K562 (cell line): Measurements from ENCODE around the gene C1QA. TPM values are rescaled to one million over a fixed set of nuclear protein-coding genes. Genes with fewer than 3 reads are reported as not detected.

Experiments
- ATAC-seq: fragments of 200-7000 bp; cut with Tn5 transposase; 3 replicates; pipeline ENCODE4 v1.9.1; 2020; ENCODE audit warnings: moderate library complexity
- BruUV-seq: library from RNA; stranded (reverse); fragments of 400-500 nt; replicated peaks from 2 replicates; lab custom pipeline; 2021; lab: Mats Ljungman, UMichigan
- CTCF ChIA-PET: fragments of 300-600 bp; formaldehyde crosslinking; extraction: SDS; loops from one replicate; lab custom pipeline; 2021; ENCODE audit warnings: low intra/inter-chr PET ratio; lab: Yijun Ruan, JAX
- POLR2A ChIA-PET: fragments of 300-600, 350-650 bp; sonication (Branson Sonifier 250); formaldehyde crosslinking; extraction: SDS; loops from one replicate; lab custom pipeline; 2021; ENCODE audit warnings: antibody characterized with exemption, inconsistent platforms; lab: Yijun Ruan, JAX
- DNase-seq, 4 experiments: peaks; one replicate each; pipeline versions ENCODE4 v3.0.0 to v3.0.0-alpha.2; 2011 to 2018; ENCODE audit warnings: low spot score in 3 of 4, mixed read lengths in 3 of 4; ENCODE audit errors: extremely low read depth in 1 of 4
- FAIRE-seq: peaks from 2 replicates; lab custom pipeline; 2011; peaks lifted over from hg19 to GRCh38; lab: Jason Lieb, UNC
- H2AFZ ChIP-seq: 2 replicates; pipeline ENCODE4 v1.6.0; 2011; ENCODE audit warnings: low read depth, low read length, control low read depth, inconsistent platforms
- H3K27ac ChIP-seq: fragments of 200-600 bp; 3 replicates; pipeline ENCODE4 v1.8.0; 2011; ENCODE audit warnings: low read depth, mild to moderate bottlenecking, control low read depth, inconsistent platforms, low read length, moderate library complexity, mixed read lengths; ENCODE audit errors: extremely low read depth
- H3K27me3 ChIP-seq, 2 experiments: fragments of 300-600 bp in 1 of 2; 2 replicates in 1 of 2; 3 replicates in 1 of 2; pipeline versions ENCODE4 v1.6.0 to v1.8.0; 2011; ENCODE audit warnings: inconsistent platforms in 2 of 2, low read length in 2 of 2, mild to moderate bottlenecking in 1 of 2, mixed read lengths in 1 of 2, moderate library complexity in 1 of 2; ENCODE audit not compliant: control insufficient read depth in 2 of 2, insufficient read depth in 2 of 2
- H3K36me3 ChIP-seq: fragments of 300-600 bp; 3 replicates; pipeline ENCODE4 v1.8.0; 2011; ENCODE audit warnings: mild to moderate bottlenecking, low read length, inconsistent platforms; ENCODE audit not compliant: control insufficient read depth, insufficient read depth
- H3K4me1 ChIP-seq, 2 experiments: fragments of 200-600 bp in 1 of 2; replicated peaks in 1 of 2; 2 replicates in 1 of 2; 3 replicates in 1 of 2; pipeline versions ENCODE4 v1.5.1 to v1.8.0; 2011; ENCODE audit warnings: inconsistent platforms in 2 of 2, low read length in 2 of 2, mild to moderate bottlenecking in 1 of 2, mixed read lengths in 1 of 2, moderate library complexity in 1 of 2; ENCODE audit not compliant: control insufficient read depth in 2 of 2, insufficient read depth in 2 of 2
- H3K4me2 ChIP-seq: 2 replicates; pipeline ENCODE4 v1.6.1; 2011; ENCODE audit warnings: low read length, control low read depth, inconsistent platforms, mixed read lengths; ENCODE audit not compliant: insufficient read depth
- H3K4me3 ChIP-seq: fragments of 200-600 bp; sonication (generic), shearing (Covaris generic); 2 replicates; pipeline ENCODE4 v1.5.1; 2016; ENCODE audit warnings: control low read depth, inconsistent platforms
- H3K79me2 ChIP-seq: fragments of 200-600 bp; 3 replicates; pipeline ENCODE4 v1.8.0; 2011; ENCODE audit warnings: low read length, inconsistent platforms; ENCODE audit not compliant: control insufficient read depth, insufficient read depth
- H3K9ac ChIP-seq, 2 experiments: 2 replicates each; pipeline versions ENCODE4 v1.6.0 to v1.6.1; 2011; ENCODE audit warnings: low read depth in 2 of 2, low read length in 2 of 2, control low read depth in 1 of 2, inconsistent platforms in 1 of 2, mild to moderate bottlenecking in 1 of 2, mixed read lengths in 1 of 2; ENCODE audit not compliant: insufficient read depth in 1 of 2
- H3K9me1 ChIP-seq: one replicate; pipeline ENCODE4 v1.6.0; 2011; ENCODE audit warnings: inconsistent platforms, mild to moderate bottlenecking, low read length, moderate library complexity; ENCODE audit not compliant: control insufficient read depth, insufficient read depth
- H3K9me3 ChIP-seq: replicated peaks from 2 replicates; pipeline ENCODE4 v1.5.1; 2011; ENCODE audit warnings: low read depth, low read length, inconsistent platforms; ENCODE audit not compliant: control insufficient read depth, insufficient read depth
- H4K20me1 ChIP-seq: replicated peaks from 2 replicates; pipeline ENCODE4 v1.6.1; 2011; ENCODE audit warnings: low read length, inconsistent platforms, mixed read lengths; ENCODE audit not compliant: control insufficient read depth, insufficient read depth
- BMI1 ChIP-seq: fragments of 150-350 bp; IDR thresholded peaks from 2 replicates; pipeline ENCODE4 v1.6.1; 2014; ENCODE audit warnings: low read length
- CC2D1A ChIP-seq: fragments of 450-650 bp; IDR thresholded peaks from 2 replicates; pipeline ENCODE4 v1.6.1; 2017; ENCODE audit warnings: mild to moderate bottlenecking
- E2F6 ChIP-seq, 2 experiments: IDR thresholded peaks; 2 replicates each; pipeline ENCODE4 v1.6.1; 2011; ENCODE audit warnings: borderline replicate concordance in 1 of 2, control low read depth in 1 of 2, low read depth in 1 of 2, low read length in 1 of 2, mild to moderate bottlenecking in 1 of 2, mixed read lengths in 1 of 2, moderate library complexity in 1 of 2; ENCODE audit not compliant: insufficient read depth in 1 of 2, insufficient read length in 1 of 2, poor library complexity in 1 of 2, severe bottlenecking in 1 of 2; ENCODE audit errors: extremely low read depth in 1 of 2
- NR2F6 ChIP-seq: fragments of 450-650 bp; formaldehyde crosslinking; IDR thresholded peaks from 2 replicates; pipeline ENCODE4 v1.4.0; 2020; ENCODE audit warnings: mild to moderate bottlenecking
- SMAD2 ChIP-seq: fragments of 150-350 bp; IDR thresholded peaks from 2 replicates; pipeline ENCODE4 v1.6.1; 2014; ENCODE audit warnings: low read depth, mild to moderate bottlenecking, low read length
- SMARCA4 ChIP-seq: fragments of 450-650 bp; IDR thresholded peaks from 2 replicates; pipeline ENCODE4 v1.6.1; 2016
- USF1 ChIP-seq: sonication (generic); formaldehyde crosslinking; IDR thresholded peaks from 2 replicates; pipeline ENCODE4 v1.9.0; 2022; ENCODE audit warnings: mild to moderate bottlenecking, missing genetic modification reagents
- XRCC4 ChIP-seq: IDR thresholded peaks from one replicate; pipeline ENCODE4 v1.6.1; 2011; ENCODE audit not compliant: insufficient read depth, insufficient read length; ENCODE audit errors: extremely low read depth
- ZBTB26 ChIP-seq: fragments of 450-650 bp; formaldehyde crosslinking; IDR thresholded peaks from 2 replicates; pipeline ENCODE4 v1.4.0; 2022; ENCODE audit warnings: missing genetic modification characterization
- ZFX ChIP-seq: sonication (generic); formaldehyde crosslinking; IDR thresholded peaks from 2 replicates; pipeline ENCODE4 v1.8.0; 2022; ENCODE audit warnings: mild to moderate bottlenecking, missing genetic modification reagents, moderate library complexity
- WGBS: fragments of 100-300 bp; shearing (Covaris generic); methylation state at CpG from one replicate; pipeline ENCODE4 v1.1.6; 2016; ENCODE audit warnings: low coverage, mixed read lengths; ENCODE audit not compliant: insufficient coverage; ENCODE audit errors: missing lambda C conversion rate; 5-methylcytosine and 5-hydroxymethylcytosine counted together
- in situ Hi-C: fragments of 300-500 bp; cut with MboI; formaldehyde crosslinking; loops from 4 replicates; pipeline ENCODE4 v1.15.0; 2018; ENCODE audit warnings: inconsistent platforms, mixed read lengths
- intact Hi-C: fragments of 100-400 bp; cut with micrococcal nuclease; formaldehyde crosslinking; loops from 2 replicates; pipeline ENCODE4 v1.14.2; 2022
- polyA plus RNA-seq, 8 experiments: library from polyadenylated mRNA; depleted of rRNA in 4 of 8; stranded (reverse) in 5 of 8; unstranded in 3 of 8; fragments of >200 nt; fragmentation: Nextera tagmentation in 2 of 8; fragmentation: Illumina TruSeq in 1 of 8; extraction: Ambion mirVana in 2 of 8; extraction: Trizol in 1 of 8; gene quantifications; 2 replicates each; pipeline versions ENCODE4 v1.2.1 to v1.2.3, GENCODE V29; 2011 to 2014; ENCODE audit warnings: inconsistent platforms in 1 of 8, missing spikeins in 1 of 8
- total RNA-seq, 7 experiments: library from RNA; depleted of rRNA in 6 of 7; stranded (reverse); fragments of >200 nt in 6 of 7; fragmentation: Illumina TruSeq in 2 of 7; extraction: Trizol in 2 of 7; gene quantifications; 2 replicates each; pipeline versions ENCODE4 v1.2.1 to v1.2.3, GENCODE V29; 2011 to 2021; ENCODE audit warnings: low replicate concordance in 1 of 7

The C1QA gene
- total and polyA plus RNA-seq, 9 of the 15 experiments (the other 6 are each of a cell fraction or from before 2014, with no cell fraction given): 0.71 TPM; not detected in 8

- Histone ChIP-seq H3K9me1 (peaks cover 2% of the 10 kb centered on the region), H3K4me1 (peaks cover 0 to 18% of the 10 kb centered on the region in 2 experiments; a peak in 1 of 5 replicates), H3K27ac (no peak overlapping the region), H3K36me3 (no peaks in the 10 kb centered on the region), H3K4me2 (no peak overlapping the region), H3K9me3 (no peaks in the 10 kb centered on the region), H3K9ac (no peak overlapping the region), H4K20me1 (peaks cover 21% of the 10 kb centered on the region), H3K4me3 (no peak overlapping the region)
- ChIA-PET POLR2A (interaction anchor here (1.1 kb wide), 1 partner anchor 38 kb away, joined by 5 read pairs; the partner anchor contains the start of gene C1QA), CTCF (no interaction called here)
- intact Hi-C loops: no loop called here
- DNase-seq: no peak
- no peak for TF ChIP-seq BMI1
- TF ChIP-seq NR2F6 (CRISPR knock-in tag): no peak
- TF ChIP-seq SMARCA4: no peak
- no peak for TF ChIP-seq XRCC4
- no peak for TF ChIP-seq SMAD2
- TF ChIP-seq, all 486 proteins: peak for 0
- in situ Hi-C loops: no loop called here
- H2AFZ ChIP-seq: no peak overlapping the region
- ATAC-seq: no peak
- no peak for FAIRE-seq
- H3K79me2 ChIP-seq: no peaks in the 10 kb centered on the region
- 3% methylated on average over 24 of the region's 24 CpGs for WGBS
- peaks cover 47 to 78% of the 10 kb centered on the region in 2 experiments for H3K27me3 ChIP-seq
- no TSS peak for BruUV-seq
Observed at GRCh38 chr1:22598736-22599135, 37.7 kb upstream of the C1QA start.

- intact Hi-C loops: no loop called here
- no TSS peak for BruUV-seq
- Histone ChIP-seq H3K79me2 (no peaks in the 10 kb centered on the region), H2AFZ (no peak overlapping the region), H3K9me1 (peaks cover 2% of the 10 kb centered on the region), H3K4me2 (no peak overlapping the region), H3K9me3 (no peaks in the 10 kb centered on the region), H3K27ac (no peak overlapping the region), H3K9ac (no peak overlapping the region), H4K20me1 (peaks cover 22% of the 10 kb centered on the region), H3K4me3 (no peak overlapping the region), H3K36me3 (no peaks in the 10 kb centered on the region), H3K4me1 (peaks cover 0 to 15% of the 10 kb centered on the region in 2 experiments; a peak in 1 of 5 replicates), H3K27me3 (peaks cover 39 to 80% of the 10 kb centered on the region in 2 experiments)
- DNase-seq (peak in 3 of 4 experiments; percentile 33 to 41 (median 41)), FAIRE-seq (no peak), ATAC-seq (peak; percentile 83)
- CTCF ChIA-PET: interaction anchor here (0.6 kb wide), 1 partner anchor 98 kb away, joined by 4 read pairs; no protein-coding TSS in a partner anchor
- POLR2A ChIA-PET: interaction anchor here (0.6 to 0.9 kb wide), 4 partner anchors 9 to 649 kb away, joined by 3 to 4 read pairs (median 4); no protein-coding TSS in a partner anchor
- under 1% methylated on average over 22 of the region's 22 CpGs for WGBS
- in situ Hi-C loops: no loop called here
- peak; percentile 89 for TF ChIP-seq USF1 (CRISPR knock-in tag)
- TF ChIP-seq E2F6 (IDR thresholded peaks at IDR 0.05; ENCODE audit: borderline replicate concordance in 1 of 2, extremely low read depth in 1 of 2, insufficient read depth in 1 of 2, insufficient read length in 1 of 2, low read depth in 1 of 2, low read length in 1 of 2, poor library complexity in 1 of 2, severe bottlenecking in 1 of 2): peak in 1 of 2 experiments; percentile 8
- TF ChIP-seq ZFX (CRISPR knock-in tag): no peak
- TF ChIP-seq CC2D1A: no peak
- TF ChIP-seq ZBTB26: peak; percentile 78; the same call in 1 of the 2 replicates
Observed at GRCh38 chr1:22600071-22600816, 36.2 kb upstream of the C1QA start.
